H9 (cell line): ENCODE measurements around the gene WFDC1. TPM values are rescaled to one million over a fixed set of nuclear protein-coding genes. Genes with fewer than 3 reads are reported as not detected.

Source experiments
- DNase-seq: peaks from one replicate; pipeline ENCODE4 v3.0.0-alpha.2; 2017
- H2AFZ ChIP-seq: one replicate; pipeline ENCODE4 v1.6.1; 2013; ENCODE audit warnings: mild to moderate bottlenecking, low read length, control low read depth, moderate library complexity
- H2AK5ac ChIP-seq: 2 replicates; pipeline ENCODE4 v1.6.1; 2013; ENCODE audit warnings: low read length, control low read depth, mixed read lengths; ENCODE audit not compliant: insufficient read length
- H2BK120ac ChIP-seq: one replicate; pipeline ENCODE4 v1.6.1; 2013; ENCODE audit warnings: low read depth, mild to moderate bottlenecking, low read length, control low read depth, inconsistent platforms; ENCODE audit not compliant: poor library complexity, severe bottlenecking
- H2BK12ac ChIP-seq: 2 replicates; pipeline ENCODE4 v1.6.1; 2013; ENCODE audit warnings: low read length, control low read depth, mixed read lengths, low read depth; ENCODE audit not compliant: insufficient read length
- H2BK15ac ChIP-seq: 2 replicates; pipeline ENCODE4 v1.6.1; 2013; ENCODE audit warnings: low read depth, low read length, control low read depth
- H2BK20ac ChIP-seq: one replicate; pipeline ENCODE4 v1.6.1; 2013; ENCODE audit warnings: low read depth, mild to moderate bottlenecking, low read length, control low read depth, inconsistent platforms; ENCODE audit not compliant: poor library complexity, severe bottlenecking
- H2BK5ac ChIP-seq: 2 replicates; pipeline ENCODE4 v1.6.1; 2013; ENCODE audit warnings: low read length, control low read depth, mixed read lengths; ENCODE audit not compliant: insufficient read length
- H3K14ac ChIP-seq: 2 replicates; pipeline ENCODE4 v1.6.1; 2013; ENCODE audit warnings: low read length, control low read depth; ENCODE audit not compliant: insufficient read depth
- H3K18ac ChIP-seq: 2 replicates; pipeline ENCODE4 v1.6.1; 2013; ENCODE audit warnings: low read depth, mild to moderate bottlenecking, mixed read lengths, low read length, control low read depth; ENCODE audit not compliant: insufficient read length
- H3K23ac ChIP-seq: 2 replicates; pipeline ENCODE4 v1.6.1; 2013; ENCODE audit warnings: low read length, control low read depth, mixed read lengths, low read depth; ENCODE audit not compliant: insufficient read length
- H3K23me2 ChIP-seq: 2 replicates; pipeline ENCODE4 v1.6.1; 2013; ENCODE audit warnings: low read depth, mild to moderate bottlenecking, mixed read lengths, low read length, control low read depth; ENCODE audit not compliant: insufficient read length, poor library complexity, severe bottlenecking
- H3K27ac ChIP-seq: 2 replicates; pipeline ENCODE4 v1.5.1; 2013; ENCODE audit warnings: low read length, control low read depth, mixed read lengths, low read depth; ENCODE audit not compliant: insufficient read length
- H3K27me3 ChIP-seq: 2 replicates; pipeline ENCODE4 v1.6.1; 2013; ENCODE audit warnings: low read length, control low read depth, inconsistent platforms; ENCODE audit not compliant: insufficient read depth
- H3K4ac ChIP-seq: 2 replicates; pipeline ENCODE4 v1.6.1; 2013; ENCODE audit warnings: low read depth, mild to moderate bottlenecking, control low read depth, inconsistent platforms, low read length, moderate library complexity
- H3K4me1 ChIP-seq: 2 replicates; pipeline ENCODE4 v1.6.1; 2013; ENCODE audit warnings: low read length, control low read depth, inconsistent platforms; ENCODE audit not compliant: insufficient read depth
- H3K4me2 ChIP-seq: 2 replicates; pipeline ENCODE4 v1.6.1; 2013; ENCODE audit warnings: low read length, control low read depth, mixed read lengths; ENCODE audit not compliant: insufficient read length, insufficient read depth
- H3K56ac ChIP-seq: 2 replicates; pipeline ENCODE4 v1.6.1; 2013; ENCODE audit warnings: low read depth, mild to moderate bottlenecking, mixed read lengths, low read length, control low read depth; ENCODE audit not compliant: insufficient read length
- H3K79me1 ChIP-seq: 2 replicates; pipeline ENCODE4 v1.6.1; 2013; ENCODE audit warnings: low read depth, mild to moderate bottlenecking, moderate library complexity, low read length, control low read depth, inconsistent platforms; ENCODE audit not compliant: insufficient read depth, poor library complexity, severe bottlenecking
- H3K79me2 ChIP-seq: 2 replicates; pipeline ENCODE4 v1.6.1; 2013; ENCODE audit warnings: low read length, control low read depth, inconsistent platforms; ENCODE audit not compliant: insufficient read depth
- H3K9ac ChIP-seq: 2 replicates; pipeline ENCODE4 v1.6.1; 2013; ENCODE audit warnings: low read length, control low read depth, mixed read lengths; ENCODE audit not compliant: insufficient read length; ENCODE audit errors: extremely low read depth
- H3K9me3 ChIP-seq: one replicate; pipeline ENCODE4 v1.6.1; 2013; ENCODE audit warnings: low read depth, low read length, inconsistent platforms; ENCODE audit not compliant: control insufficient read depth
- H3T11ph ChIP-seq: one replicate; pipeline ENCODE4 v1.6.1; 2013; ENCODE audit warnings: mild to moderate bottlenecking, low read length, control low read depth, inconsistent platforms
- H4K20me1 ChIP-seq: one replicate; pipeline ENCODE4 v1.6.1; 2013; ENCODE audit not compliant: control insufficient read depth, insufficient read length, insufficient read depth
- H4K5ac ChIP-seq: 2 replicates; pipeline ENCODE4 v1.6.1; 2013; ENCODE audit warnings: low read depth, mild to moderate bottlenecking, mixed read lengths, low read length, control low read depth; ENCODE audit not compliant: insufficient read length
- H4K8ac ChIP-seq: replicated peaks from 2 replicates; pipeline ENCODE4 v1.6.1; 2013; ENCODE audit warnings: low read length, control low read depth, mixed read lengths, low read depth; ENCODE audit not compliant: insufficient read length
- H4K91ac ChIP-seq: 2 replicates; pipeline ENCODE4 v1.6.1; 2013; ENCODE audit warnings: low read depth, mild to moderate bottlenecking, moderate library complexity, mixed read lengths, low read length, control low read depth; ENCODE audit not compliant: insufficient read length
- H3K27ac Mint-ChIP-seq, 3 experiments: 2 replicates in 2 of 3; 3 replicates in 1 of 3; pipeline ENCODE4 v1.8.0; 2020 to 2021; ENCODE audit warnings: mixed read lengths in 3 of 3, mild to moderate bottlenecking in 1 of 3, moderate library complexity in 1 of 3
- H3K27me3 Mint-ChIP-seq: 2 replicates; pipeline ENCODE4 v1.8.0; 2021; ENCODE audit warnings: low read depth, mild to moderate bottlenecking, moderate library complexity, mixed read lengths
- H3K36me3 Mint-ChIP-seq, 3 experiments: 2 replicates in 2 of 3; 3 replicates in 1 of 3; pipeline ENCODE4 v1.8.0; 2020 to 2021; ENCODE audit warnings: low read depth in 3 of 3, mixed read lengths in 3 of 3; ENCODE audit not compliant: insufficient read depth in 1 of 3
- H3K4me1 Mint-ChIP-seq, 2 experiments: 2 replicates each; pipeline ENCODE4 v1.8.0; 2020; ENCODE audit warnings: mixed read lengths in 2 of 2
- H3K4me3 Mint-ChIP-seq, 2 experiments: 2 replicates in 1 of 2; 3 replicates in 1 of 2; pipeline ENCODE4 v1.8.0; 2020 to 2021; ENCODE audit warnings: mild to moderate bottlenecking in 2 of 2, mixed read lengths in 2 of 2, moderate library complexity in 1 of 2
- H3K9me3 Mint-ChIP-seq, 2 experiments: 2 replicates in 1 of 2; 3 replicates in 1 of 2; pipeline ENCODE4 v1.8.0; 2020; ENCODE audit warnings: mild to moderate bottlenecking in 2 of 2, mixed read lengths in 2 of 2, moderate library complexity in 1 of 2
- WGBS: extraction: QIAGEN DNeasy Blood & Tissue Kit; methylation state at CpG from one replicate; pipeline ENCODE4 v1.1.7; 2013; ENCODE audit warnings: missing lambda C conversion rate, low lambda C conversion rate, mixed read lengths; ENCODE audit not compliant: insufficient read length; ENCODE audit errors: extremely low coverage; 5-methylcytosine and 5-hydroxymethylcytosine counted together
- total RNA-seq: library from RNA; stranded (reverse); gene quantifications from 2 replicates; pipeline ENCODE4 v1.2.1, GENCODE V29; 2021
- TF ChIP-seq, protein P1 (sequence below): fragments of 200-600 bp; sonication (generic); conservative IDR thresholded peaks from 3 replicates; pipeline ENCODE4 v1.8.0; 2021; ENCODE audit warnings: antibody characterized with exemption, mild to moderate bottlenecking

Gene WFDC1
- total RNA-seq, 1 experiment from 2014 or later = 0.24 TPM

GRCh38 chr16:84367750-84368307, 73.2 kb downstream of the WFDC1 start:
- no peak overlapping the region for H3K56ac ChIP-seq
- no peak overlapping the region for H3K4ac ChIP-seq
- peaks cover 46% of the 10 kb centered on the region for H3K27me3 Mint-ChIP-seq
- H3K36me3 Mint-ChIP-seq = no peaks in the 10 kb centered on the region
- H2BK15ac ChIP-seq = no peak overlapping the region
- H3K79me1 ChIP-seq = no peaks in the 10 kb centered on the region
- H2BK20ac ChIP-seq = no peak overlapping the region
- H4K20me1 ChIP-seq = no peaks in the 10 kb centered on the region
- H3K23me2 ChIP-seq = peaks cover 8% of the 10 kb centered on the region
- H3T11ph ChIP-seq = no peak overlapping the region
- no peak overlapping the region for H4K91ac ChIP-seq
- no peak for DNase-seq
- H2BK5ac ChIP-seq = no peak overlapping the region
- H3K9me3 Mint-ChIP-seq = no peaks in the 10 kb centered on the region
- no peak overlapping the region for H2AFZ ChIP-seq
- H3K9ac ChIP-seq = no peak overlapping the region
- H3K79me2 ChIP-seq = no peaks in the 10 kb centered on the region
- H3K14ac ChIP-seq = no peak overlapping the region
- no peak overlapping the region for H2AK5ac ChIP-seq
- no peak overlapping the region for H3K23ac ChIP-seq
- no peaks in the 10 kb centered on the region; the same call in 1 of the 2 replicates for H3K27me3 ChIP-seq
- no peak overlapping the region for H3K27ac ChIP-seq
- no peak overlapping the region for H4K5ac ChIP-seq
- no peak overlapping the region for H2BK120ac ChIP-seq
- no peak overlapping the region for H3K18ac ChIP-seq
- H3K4me2 ChIP-seq = peak overlapping the region; percentile 60
- TF ChIP-seq, protein P1, sequence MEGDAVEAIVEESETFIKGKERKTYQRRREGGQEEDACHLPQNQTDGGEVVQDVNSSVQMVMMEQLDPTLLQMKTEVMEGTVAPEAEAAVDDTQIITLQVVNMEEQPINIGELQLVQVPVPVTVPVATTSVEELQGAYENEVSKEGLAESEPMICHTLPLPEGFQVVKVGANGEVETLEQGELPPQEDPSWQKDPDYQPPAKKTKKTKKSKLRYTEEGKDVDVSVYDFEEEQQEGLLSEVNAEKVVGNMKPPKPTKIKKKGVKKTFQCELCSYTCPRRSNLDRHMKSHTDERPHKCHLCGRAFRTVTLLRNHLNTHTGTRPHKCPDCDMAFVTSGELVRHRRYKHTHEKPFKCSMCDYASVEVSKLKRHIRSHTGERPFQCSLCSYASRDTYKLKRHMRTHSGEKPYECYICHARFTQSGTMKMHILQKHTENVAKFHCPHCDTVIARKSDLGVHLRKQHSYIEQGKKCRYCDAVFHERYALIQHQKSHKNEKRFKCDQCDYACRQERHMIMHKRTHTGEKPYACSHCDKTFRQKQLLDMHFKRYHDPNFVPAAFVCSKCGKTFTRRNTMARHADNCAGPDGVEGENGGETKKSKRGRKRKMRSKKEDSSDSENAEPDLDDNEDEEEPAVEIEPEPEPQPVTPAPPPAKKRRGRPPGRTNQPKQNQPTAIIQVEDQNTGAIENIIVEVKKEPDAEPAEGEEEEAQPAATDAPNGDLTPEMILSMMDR = no peak
- no peak overlapping the region for H4K8ac ChIP-seq
- no peaks in the 10 kb centered on the region for H3K9me3 ChIP-seq
- peak overlapping the region; percentile 52 to 67; a peak in 4 of 5 replicates for H3K4me3 Mint-ChIP-seq
- peaks cover 16 to 37% of the 10 kb centered on the region in 2 experiments for H3K4me1 Mint-ChIP-seq
- H3K4me1 ChIP-seq = peaks cover 11% of the 10 kb centered on the region; the same call in 1 of the 2 replicates
- no peak overlapping the region for H3K27ac Mint-ChIP-seq
- no CpG with 5 or more reads among the region's 27 CpGs for WGBS
- no peak overlapping the region for H2BK12ac ChIP-seq
